GM10266 (cell line): Measurements from ENCODE around the gene STK38.
"Not testable (repeated sequence)": the region's sequence is repeated elsewhere in the genome, so short reads cannot be mapped to it uniquely, and the experiment has no call there.

Experiments
- DNase-seq: peaks from one replicate; pipeline ENCODE4 v3.0.0; 2012; ENCODE audit errors: extremely low spot score
- TF ChIP-seq, protein P1 (sequence below): IDR thresholded peaks from 2 replicates; pipeline ENCODE4 v1.5.1; 2012; ENCODE audit warnings: mild to moderate bottlenecking, low read depth; ENCODE audit not compliant: control insufficient read depth, insufficient read depth; ENCODE audit errors: missing control alignments

STK38 gene

GRCh38 chr6:36467625-36468024 is 79.7 kb downstream of the STK38 start:
- TF ChIP-seq, protein P1, sequence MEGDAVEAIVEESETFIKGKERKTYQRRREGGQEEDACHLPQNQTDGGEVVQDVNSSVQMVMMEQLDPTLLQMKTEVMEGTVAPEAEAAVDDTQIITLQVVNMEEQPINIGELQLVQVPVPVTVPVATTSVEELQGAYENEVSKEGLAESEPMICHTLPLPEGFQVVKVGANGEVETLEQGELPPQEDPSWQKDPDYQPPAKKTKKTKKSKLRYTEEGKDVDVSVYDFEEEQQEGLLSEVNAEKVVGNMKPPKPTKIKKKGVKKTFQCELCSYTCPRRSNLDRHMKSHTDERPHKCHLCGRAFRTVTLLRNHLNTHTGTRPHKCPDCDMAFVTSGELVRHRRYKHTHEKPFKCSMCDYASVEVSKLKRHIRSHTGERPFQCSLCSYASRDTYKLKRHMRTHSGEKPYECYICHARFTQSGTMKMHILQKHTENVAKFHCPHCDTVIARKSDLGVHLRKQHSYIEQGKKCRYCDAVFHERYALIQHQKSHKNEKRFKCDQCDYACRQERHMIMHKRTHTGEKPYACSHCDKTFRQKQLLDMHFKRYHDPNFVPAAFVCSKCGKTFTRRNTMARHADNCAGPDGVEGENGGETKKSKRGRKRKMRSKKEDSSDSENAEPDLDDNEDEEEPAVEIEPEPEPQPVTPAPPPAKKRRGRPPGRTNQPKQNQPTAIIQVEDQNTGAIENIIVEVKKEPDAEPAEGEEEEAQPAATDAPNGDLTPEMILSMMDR: no peak
- DNase-seq: no peak

- TF ChIP-seq, protein P1: no peak
- DNase-seq: no peak
These were observed 83.0 kb downstream of the STK38 start for GRCh38 chr6:36464233-36464632.

DNA sequence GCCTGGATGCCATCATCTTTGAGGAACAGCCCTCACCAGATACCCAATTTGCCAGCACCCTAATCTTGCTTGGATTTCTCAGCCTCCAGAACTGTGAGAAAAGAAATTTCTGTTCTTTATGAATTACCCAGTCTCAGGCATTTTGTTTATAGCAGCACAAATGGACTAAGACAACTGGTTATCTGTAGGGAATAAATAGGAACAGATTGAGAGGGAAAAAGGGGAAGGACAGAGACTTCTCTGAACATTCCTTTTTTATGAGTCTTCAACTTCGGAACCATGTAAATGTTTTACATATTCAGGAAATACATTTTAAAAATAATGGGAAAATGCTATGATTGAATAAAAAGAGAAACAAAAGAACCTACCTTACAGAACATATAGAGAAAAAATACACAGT is 83.6 kb downstream of the STK38 start:
- DNase-seq: no peak
- TF ChIP-seq, protein P1: no peak

DNA sequence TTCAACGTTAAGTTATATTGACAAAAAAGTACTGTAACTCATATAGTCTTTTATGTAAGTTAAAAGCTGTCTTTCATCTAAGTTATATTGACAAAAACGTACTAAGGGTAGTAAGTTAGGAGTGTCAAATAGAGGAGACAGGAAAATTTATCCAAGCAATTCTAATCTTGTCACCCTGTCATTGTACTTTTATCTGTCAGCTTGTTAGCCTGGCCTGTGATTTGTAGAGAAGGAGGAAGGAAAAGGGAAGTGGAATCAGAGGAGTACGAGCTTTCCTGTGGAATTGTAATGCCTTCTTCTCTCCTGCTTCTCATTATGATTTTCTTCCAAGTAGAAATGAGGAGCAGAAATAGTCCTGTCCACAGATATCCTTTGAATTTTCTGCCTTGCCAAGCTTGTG is 85.6 kb downstream of the STK38 start:
- TF ChIP-seq, protein P1: no peak
- DNase-seq: no peak

DNA sequence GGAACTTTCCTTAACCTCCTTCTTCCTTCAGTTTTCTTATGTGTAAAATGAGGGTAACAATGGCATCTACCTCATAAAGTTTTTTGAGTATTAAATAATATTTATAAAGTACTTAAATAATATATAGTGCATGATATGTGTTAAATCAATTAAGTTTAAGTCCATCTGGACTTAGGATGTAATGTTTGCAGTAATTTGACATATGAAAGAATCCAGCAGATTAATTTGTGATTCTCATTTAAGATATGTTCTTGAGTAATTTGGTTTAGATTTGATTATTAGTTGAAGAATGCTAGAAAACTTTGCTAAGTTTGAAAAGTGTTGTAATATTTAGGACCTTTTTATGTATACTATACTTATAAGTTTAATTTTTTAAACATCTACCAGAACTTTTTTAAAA is 86.4 kb downstream of the STK38 start:
- TF ChIP-seq, protein P1: no peak

DNA sequence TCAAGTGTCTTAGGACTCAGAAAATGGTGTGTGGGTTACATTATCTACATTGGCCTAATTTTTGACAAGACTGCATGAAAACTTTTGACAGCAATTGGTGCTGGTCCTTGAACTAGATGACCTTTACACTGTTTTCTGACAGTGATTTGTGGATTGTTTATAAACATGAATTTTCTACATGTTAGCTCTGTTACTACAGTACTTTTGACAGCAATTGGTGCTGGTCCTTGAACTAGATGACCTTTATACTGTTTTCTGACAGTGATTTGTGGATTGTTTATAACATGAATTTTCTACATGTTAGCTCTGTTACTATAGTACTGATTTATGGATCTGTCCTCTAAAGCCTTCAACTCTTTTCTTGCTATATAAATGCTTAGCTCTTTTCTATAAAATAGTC is 87.8 kb downstream of the STK38 start:
- no peak for DNase-seq
- TF ChIP-seq, protein P1: no peak

More for the DNA sequence above, 86.4 kb downstream of the STK38 start:
- DNase-seq: no peak

DNA sequence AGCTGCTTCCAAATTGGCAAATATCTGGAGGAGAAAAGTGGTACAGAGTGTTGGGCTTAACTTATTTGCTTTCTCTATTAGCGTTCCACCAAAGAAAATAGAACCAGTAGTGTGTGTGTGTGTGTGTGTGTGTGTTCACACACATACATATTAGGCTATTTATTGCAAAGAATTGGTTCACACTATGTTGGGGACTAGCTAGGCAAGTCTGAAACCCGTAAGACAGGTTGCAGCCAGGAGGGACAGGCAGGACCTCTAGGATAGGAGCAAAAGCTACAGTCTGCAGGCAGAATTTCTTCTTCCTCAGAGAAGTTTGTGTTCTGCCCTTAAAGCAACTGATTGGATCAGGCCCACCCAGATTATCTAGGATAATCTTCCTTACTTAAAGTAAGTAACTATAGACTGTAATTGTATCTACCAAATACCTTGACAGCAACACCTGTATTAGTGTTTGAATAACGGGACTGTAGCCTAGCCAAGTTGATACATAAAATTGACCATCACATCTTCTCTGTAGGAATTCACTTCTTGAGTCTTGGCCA is 91.7 kb downstream of the STK38 start:
- TF ChIP-seq, protein P1: no peak
- DNase-seq: no peak

GRCh38 chr6:36452897-36453296 is 94.4 kb downstream of the STK38 start:
- DNase-seq: not testable (repeated sequence)

DNA sequence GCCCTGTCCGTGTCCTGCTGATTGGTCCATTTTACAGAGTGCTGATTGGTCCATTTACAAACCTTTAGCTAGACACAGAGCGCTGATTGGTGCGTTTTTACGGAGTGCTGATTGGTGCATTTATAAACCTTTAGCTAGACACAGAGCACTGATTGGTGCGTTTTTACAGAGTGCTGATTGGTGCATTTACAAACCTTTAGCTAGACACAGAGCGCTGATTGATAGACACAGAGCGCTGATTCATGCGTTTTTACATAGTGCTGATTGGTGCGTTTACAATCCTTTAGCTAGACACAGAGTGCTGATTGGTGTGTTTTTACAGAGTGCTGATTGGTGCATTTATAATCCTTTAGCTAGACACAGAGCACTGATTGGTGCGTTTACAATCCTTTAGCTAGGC is 98.1 kb downstream of the STK38 start:
- DNase-seq: not testable (repeated sequence)
